OCI-LY7 (cell line): ENCODE results near the gene PGAP6. TPM values are rescaled to one million over a fixed set of nuclear protein-coding genes. Genes with fewer than 3 reads are reported as not detected.

Experiments
- BruUV-seq: library from RNA; stranded (reverse); fragments of 400-500 nt; replicated peaks from 2 replicates; lab custom pipeline; 2021; lab: Mats Ljungman, UMichigan
- CTCF ChIA-PET: fragments of 300-600 bp; sonication (Branson Sonifier 250); formaldehyde crosslinking; loops from one replicate; lab custom pipeline; 2022; ENCODE audit warnings: antibody characterized with exemption; ENCODE audit not compliant: unreplicated experiment; lab: Charles Lee
- POLR2A ChIA-PET: fragments of 300-600 bp; sonication (Branson Sonifier 250); formaldehyde crosslinking; loops from one replicate; lab custom pipeline; 2022; ENCODE audit warnings: antibody characterized with exemption; lab: Charles Lee
- DNase-seq: peaks from one replicate; pipeline ENCODE4 v3.0.0-alpha.2; 2015; ENCODE audit warnings: low spot score
- H2AFZ ChIP-seq: fragments of 200-600 bp; sonication (generic), shearing (Covaris generic); 2 replicates; pipeline ENCODE4 v1.6.1; 2014; ENCODE audit warnings: mild to moderate bottlenecking, antibody characterized with exemption, low read length, moderate library complexity
- H3K27ac ChIP-seq: fragments of 200-600 bp; sonication (generic); 2 replicates; pipeline ENCODE4 v1.5.1; 2014; ENCODE audit warnings: mixed run types, low read depth, mild to moderate bottlenecking, moderate library complexity, low read length, inconsistent platforms; ENCODE audit not compliant: poor library complexity, severe bottlenecking
- H3K36me3 ChIP-seq: fragments of 200-600 bp; sonication (generic); 2 replicates; pipeline ENCODE4 v1.6.1; 2014; ENCODE audit warnings: mild to moderate bottlenecking, antibody characterized with exemption, low read length, moderate library complexity, mixed read lengths; ENCODE audit not compliant: insufficient read depth
- H3K4me1 ChIP-seq: fragments of 200-600 bp; sonication (generic); 2 replicates; pipeline ENCODE4 v1.5.1; 2014; ENCODE audit warnings: mild to moderate bottlenecking, low read length; ENCODE audit not compliant: insufficient read depth, poor library complexity, severe bottlenecking
- H3K4me2 ChIP-seq: fragments of 200-600 bp; sonication (generic); 2 replicates; pipeline ENCODE4 v1.6.1; 2014; ENCODE audit warnings: mild to moderate bottlenecking, low read length
- H3K4me3 ChIP-seq: fragments of 200-600 bp; sonication (generic); 2 replicates; pipeline ENCODE4 v1.5.1; 2014; ENCODE audit warnings: mild to moderate bottlenecking, low read depth, low read length; ENCODE audit not compliant: poor library complexity, severe bottlenecking
- H3K79me2 ChIP-seq: fragments of 200-600 bp; sonication (generic); 2 replicates; pipeline ENCODE4 v1.6.1; 2016; ENCODE audit warnings: low read depth, mild to moderate bottlenecking, low read length, moderate library complexity, mixed read lengths; ENCODE audit not compliant: insufficient read depth
- H3K9me2 ChIP-seq: fragments of 200-600 bp; sonication (generic); 2 replicates; pipeline ENCODE4 v1.6.1; 2016; ENCODE audit warnings: mild to moderate bottlenecking, low read length, mixed read lengths; ENCODE audit not compliant: insufficient read depth
- H3K9me3 ChIP-seq: fragments of 200-600 bp; sonication (generic); 2 replicates; pipeline ENCODE4 v1.6.1; 2014; ENCODE audit warnings: mild to moderate bottlenecking, mixed run types, low read length, mixed read lengths
- H4K20me1 ChIP-seq: fragments of 200-600 bp; sonication (generic); 2 replicates; pipeline ENCODE4 v1.6.1; 2014; ENCODE audit warnings: mild to moderate bottlenecking, antibody characterized with exemption, low read length, moderate library complexity, mixed read lengths; ENCODE audit not compliant: insufficient read depth
- EZH2phosphoT487 ChIP-seq: fragments of 200-600 bp; sonication (generic); IDR thresholded peaks from 2 replicates; pipeline ENCODE4 v1.6.1; 2018; ENCODE audit warnings: low read depth, borderline replicate concordance, mild to moderate bottlenecking, mixed run types, antibody characterized with exemption, low read length, moderate library complexity, mixed read lengths
- intact Hi-C: fragments of 100-400 bp; cut with micrococcal nuclease; formaldehyde crosslinking; loops from one replicate; pipeline ENCODE4 v1.10.0; 2022; ENCODE audit not compliant: unreplicated experiment
- total RNA-seq, 2 experiments: library from RNA; depleted of rRNA in 1 of 2; stranded (reverse); fragments of >200 nt in 1 of 2; shearing (Covaris generic) in 1 of 2; gene quantifications; 2 replicates each; pipeline ENCODE4 v1.2.3, GENCODE V29; 2014 to 2022
- TF ChIP-seq, protein P1 (sequence below): fragments of 200-600 bp; sonication (generic); conservative IDR thresholded peaks from 2 replicates; pipeline ENCODE4 v1.5.1; 2014; ENCODE audit warnings: mild to moderate bottlenecking, antibody characterized with exemption, low read length, moderate library complexity, mixed read lengths

The PGAP6 gene
- total RNA-seq, 2 experiments from 2014 or later = 41.2 to 50.6 TPM

DNA sequence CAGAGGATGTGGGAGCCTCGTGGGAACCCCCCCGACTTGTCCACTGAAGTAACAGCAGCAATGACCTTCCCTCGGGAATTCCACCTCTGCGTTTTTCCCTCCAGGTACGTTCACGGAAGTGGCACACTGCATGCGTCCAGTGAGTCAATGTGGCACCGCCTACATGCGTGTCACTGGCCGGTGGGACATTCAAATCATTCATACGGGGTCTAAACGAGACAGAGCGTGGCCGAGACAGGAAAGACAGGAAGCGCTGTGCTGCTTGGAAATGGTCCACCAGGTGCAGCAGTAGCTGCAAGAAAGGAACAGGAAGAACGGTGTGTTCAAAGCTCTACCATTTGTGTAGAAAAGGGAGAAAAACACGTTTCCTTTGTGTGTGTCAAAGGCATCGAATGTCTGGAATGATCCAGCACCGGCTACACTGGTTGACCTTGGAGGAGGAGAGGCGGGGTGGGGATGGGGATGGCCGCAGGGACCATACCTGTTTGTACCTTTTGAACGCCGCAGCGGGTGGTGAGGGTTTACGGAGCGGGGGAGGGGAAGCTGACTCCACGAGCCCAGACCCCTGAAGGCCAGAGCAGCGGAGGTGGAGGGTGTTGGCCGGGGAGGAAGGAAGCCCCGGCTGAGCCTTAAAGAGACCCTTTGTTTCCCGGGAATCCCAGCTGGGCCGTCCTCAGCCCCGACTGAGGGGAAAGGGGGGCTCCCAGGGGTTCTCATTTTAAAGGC, 1.7 kb upstream of the PGAP6 start:
- no peak for TF ChIP-seq EZH2phosphoT487
- TF ChIP-seq, protein P1, sequence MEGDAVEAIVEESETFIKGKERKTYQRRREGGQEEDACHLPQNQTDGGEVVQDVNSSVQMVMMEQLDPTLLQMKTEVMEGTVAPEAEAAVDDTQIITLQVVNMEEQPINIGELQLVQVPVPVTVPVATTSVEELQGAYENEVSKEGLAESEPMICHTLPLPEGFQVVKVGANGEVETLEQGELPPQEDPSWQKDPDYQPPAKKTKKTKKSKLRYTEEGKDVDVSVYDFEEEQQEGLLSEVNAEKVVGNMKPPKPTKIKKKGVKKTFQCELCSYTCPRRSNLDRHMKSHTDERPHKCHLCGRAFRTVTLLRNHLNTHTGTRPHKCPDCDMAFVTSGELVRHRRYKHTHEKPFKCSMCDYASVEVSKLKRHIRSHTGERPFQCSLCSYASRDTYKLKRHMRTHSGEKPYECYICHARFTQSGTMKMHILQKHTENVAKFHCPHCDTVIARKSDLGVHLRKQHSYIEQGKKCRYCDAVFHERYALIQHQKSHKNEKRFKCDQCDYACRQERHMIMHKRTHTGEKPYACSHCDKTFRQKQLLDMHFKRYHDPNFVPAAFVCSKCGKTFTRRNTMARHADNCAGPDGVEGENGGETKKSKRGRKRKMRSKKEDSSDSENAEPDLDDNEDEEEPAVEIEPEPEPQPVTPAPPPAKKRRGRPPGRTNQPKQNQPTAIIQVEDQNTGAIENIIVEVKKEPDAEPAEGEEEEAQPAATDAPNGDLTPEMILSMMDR = no peak
- H3K4me1 ChIP-seq = peaks cover 13% of the 10 kb centered on the region
- no peaks in the 10 kb centered on the region for H3K9me3 ChIP-seq
- H3K36me3 ChIP-seq = no peaks in the 10 kb centered on the region
- H3K4me3 ChIP-seq = peak overlapping the region; percentile 97
- peak overlapping the region; percentile 90 for H3K4me2 ChIP-seq
- TSS peak; percentile 49 for BruUV-seq
- H4K20me1 ChIP-seq = no peaks in the 10 kb centered on the region
- POLR2A ChIA-PET = interaction anchor here (0.7 to 2.2 kb wide), 4 partner anchors 11 to 354 kb away, joined by 3 to 10 read pairs (median 4); partner anchors contain the start of gene MRPL28
- DNase-seq = peak; percentile 93
- H3K27ac ChIP-seq = peak overlapping the region; percentile 89
- intact Hi-C loops = loop anchor here (1.0 to 5.0 kb wide), 3 partner anchors 17 to 184 kb away; partner anchors contain the start of genes DECR2, NHLRC4 and PIGQ
- peak overlapping the region; percentile 25; the same call in 1 of the 2 replicates for H2AFZ ChIP-seq
- no peaks in the 10 kb centered on the region for H3K9me2 ChIP-seq
- H3K79me2 ChIP-seq = no peaks in the 10 kb centered on the region
- CTCF ChIA-PET = interaction anchor here (0.7 kb wide), 1 partner anchor 253 kb away, joined by 4 read pairs; the partner anchor contains the start of gene METTL26

DNA sequence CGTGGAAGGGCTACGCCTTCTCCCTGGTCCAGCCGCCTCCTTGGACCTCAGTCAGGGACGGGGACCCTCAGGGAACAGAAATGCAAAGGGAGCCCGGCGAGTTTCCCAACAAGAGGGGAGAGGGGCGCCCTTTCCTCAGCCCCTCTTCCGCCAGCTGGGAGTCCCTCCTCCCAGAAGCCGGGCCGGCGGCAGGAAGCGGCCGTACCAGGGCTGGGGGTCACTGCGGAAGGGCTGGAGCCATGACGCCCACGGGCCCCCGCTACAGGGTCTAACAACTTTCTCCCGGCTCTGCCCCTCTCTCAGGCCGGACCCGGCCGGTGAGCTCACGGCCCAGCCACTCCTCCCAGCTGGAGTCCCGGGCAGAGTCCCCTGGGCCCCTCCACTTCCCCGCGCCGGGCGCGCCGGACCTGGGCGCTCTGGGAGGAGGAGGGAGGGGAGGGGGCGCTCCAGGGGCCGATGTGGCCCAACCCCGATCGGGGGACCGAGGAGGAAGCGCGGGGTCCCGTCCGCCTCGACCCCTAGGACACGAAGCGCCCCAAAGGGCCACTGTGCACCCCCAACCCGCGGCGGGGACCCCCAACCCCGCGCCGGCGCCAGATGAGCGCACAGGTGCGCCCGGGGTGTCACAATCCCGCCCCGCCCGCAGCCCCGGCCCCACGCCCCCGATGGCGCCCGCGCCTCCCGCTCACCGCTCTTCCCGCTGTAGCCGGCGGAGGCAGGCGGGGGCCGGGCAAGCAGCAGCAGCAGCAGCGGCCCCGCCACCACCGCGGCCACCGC, 578 bp downstream of the PGAP6 start:
- no peaks in the 10 kb centered on the region for H3K9me3 ChIP-seq
- peak overlapping the region; percentile 74 for H3K4me3 ChIP-seq
- no peak overlapping the region for H2AFZ ChIP-seq
- intact Hi-C loops = loop anchor here (5.0 kb wide), 1 partner anchor 186 kb away; the partner anchor contains the start of genes NHLRC4 and PIGQ
- BruUV-seq = no TSS peak
- no peak for TF ChIP-seq EZH2phosphoT487
- TF ChIP-seq, protein P1 = no peak
- no peak overlapping the region for H3K27ac ChIP-seq
- no peaks in the 10 kb centered on the region for H3K9me2 ChIP-seq
- CTCF ChIA-PET = no interaction called here
- peaks cover 13% of the 10 kb centered on the region for H3K4me1 ChIP-seq
- POLR2A ChIA-PET = interaction anchor here (2.2 kb wide), 1 partner anchor 10 kb away, joined by 10 read pairs; the partner anchor contains the start of gene MRPL28
- peak overlapping the region; percentile 82 for H3K4me2 ChIP-seq
- H3K36me3 ChIP-seq = peaks cover 10% of the 10 kb centered on the region; the same call in 1 of the 2 replicates
- no peaks in the 10 kb centered on the region for H4K20me1 ChIP-seq
- H3K79me2 ChIP-seq = no peaks in the 10 kb centered on the region
- no peak for DNase-seq
